ENCODE measurements around the gene MCAT. TPM values are rescaled to one million over a fixed set of nuclear protein-coding genes. Genes with fewer than 3 reads are reported as not detected.
A peak's percentile ranks its signal among the peaks of the same experiment; 100 is the strongest.

The MCAT gene
- total RNA-seq, 1 donor from 2014 or later, result 10.5 TPM

GRCh38 chr22:43170131-43170480, 26.9 kb upstream of the MCAT start:
- Histone ChIP-seq H3K79me2 (ENCODE audit: low read depth) (no peaks in the 10 kb centered on the region), H3K36me3 (no peaks in the 10 kb centered on the region), H2AFZ (replicated peaks) (no peak overlapping the region), H3K27ac (no peak overlapping the region), H3F3A (ENCODE audit: low read depth) (no peaks in the 10 kb centered on the region), H3K9me3 (ENCODE audit: low read depth) (no peaks in the 10 kb centered on the region), H3K27me3 (no peaks in the 10 kb centered on the region), H3K4me3 (no peak overlapping the region), H3K4me2 (no peak overlapping the region), H3K9ac (no peak overlapping the region), H3K4me1 (no peaks in the 10 kb centered on the region), H4K20me1 (ENCODE audit: low read depth) (no peaks in the 10 kb centered on the region)
- TF ChIP-seq EZH2 (IDR thresholded peaks at IDR 0.05) (no peak), CTCF (IDR thresholded peaks at IDR 0.05) (no peak), EZH2phosphoT487 (IDR thresholded peaks at IDR 0.05) (no peak)
- DNase-seq (ENCODE audit: low spot score), result no peak
- H3K36me3 Mint-ChIP-seq, result peaks cover 11% of the 10 kb centered on the region
- H3K9me3 Mint-ChIP-seq, result no peaks in the 10 kb centered on the region
- H3K27me3 Mint-ChIP-seq (ENCODE audit: insufficient read depth, low read depth), result peaks cover 2% of the 10 kb centered on the region
- H3K27ac Mint-ChIP-seq, result no peak overlapping the region
- H3K4me1 Mint-ChIP-seq, result no peaks in the 10 kb centered on the region
- H3K4me3 Mint-ChIP-seq, result no peak overlapping the region

DNA sequence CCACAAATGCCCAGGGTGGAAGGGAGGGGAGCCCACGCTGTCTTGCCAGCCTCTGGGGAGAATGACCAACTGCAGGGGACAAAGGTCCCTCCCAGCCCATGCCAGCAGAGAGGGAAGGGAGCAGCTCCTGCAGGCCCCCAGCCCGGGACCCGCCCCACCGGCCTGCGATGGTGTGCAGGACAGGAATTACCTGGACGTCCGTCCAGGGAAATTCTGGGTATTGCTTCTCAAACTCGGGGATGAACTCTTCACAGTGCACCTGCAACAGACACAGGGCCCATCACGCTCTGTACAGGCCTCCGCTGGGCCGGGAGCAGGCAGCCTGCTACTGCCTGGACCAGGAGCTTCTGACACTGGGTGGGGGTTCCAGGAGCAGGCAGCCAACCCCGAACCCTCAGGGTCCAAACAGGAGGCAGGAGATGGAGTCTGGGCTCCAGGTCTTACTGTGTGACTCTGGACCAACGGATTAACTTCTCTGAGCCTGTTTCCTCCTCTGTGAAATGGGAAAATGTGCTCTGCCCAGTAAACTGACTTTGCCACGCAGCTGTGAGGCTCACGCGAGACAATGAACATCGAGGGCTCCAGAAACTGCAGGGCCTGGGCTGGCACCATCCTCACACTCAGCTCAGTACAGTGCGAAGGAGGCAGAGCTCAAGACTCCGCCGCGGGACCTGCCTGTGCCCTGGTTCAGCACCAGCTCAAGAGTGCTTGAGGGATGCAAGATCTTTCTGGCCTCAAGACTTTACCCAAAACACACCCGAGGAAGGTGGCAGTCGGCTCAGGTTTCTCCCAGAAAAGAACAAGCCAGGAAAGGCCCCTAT, 26.3 kb upstream of the MCAT start:
- no peaks in the 10 kb centered on the region for H3K79me2 ChIP-seq (ENCODE audit: low read depth)
- H3K4me1 ChIP-seq, result no peaks in the 10 kb centered on the region
- H2AFZ ChIP-seq (replicated peaks), result no peak overlapping the region
- no peak overlapping the region for H3K4me2 ChIP-seq
- no peak overlapping the region for H3K27ac ChIP-seq
- H3K36me3 Mint-ChIP-seq, result peaks cover 11% of the 10 kb centered on the region
- H3K27ac Mint-ChIP-seq, result no peak overlapping the region
- no peak overlapping the region for H3K9ac ChIP-seq
- no peak overlapping the region for H3K4me3 Mint-ChIP-seq
- H3K4me3 ChIP-seq, result no peak overlapping the region
- peaks cover 3% of the 10 kb centered on the region for H3K27me3 Mint-ChIP-seq (ENCODE audit: insufficient read depth, low read depth)
- TF ChIP-seq EZH2 (IDR thresholded peaks at IDR 0.05) (no peak), EZH2phosphoT487 (IDR thresholded peaks at IDR 0.05) (no peak), CTCF (IDR thresholded peaks at IDR 0.05) (no peak)
- no peaks in the 10 kb centered on the region for H3K9me3 ChIP-seq (ENCODE audit: low read depth)
- no peaks in the 10 kb centered on the region for H3K27me3 ChIP-seq
- H3K9me3 Mint-ChIP-seq, result no peaks in the 10 kb centered on the region
- no peaks in the 10 kb centered on the region for H4K20me1 ChIP-seq (ENCODE audit: low read depth)
- H3K36me3 ChIP-seq, result no peaks in the 10 kb centered on the region
- peaks cover 2% of the 10 kb centered on the region for H3K4me1 Mint-ChIP-seq
- DNase-seq (ENCODE audit: low spot score), result no peak
- peaks cover 3% of the 10 kb centered on the region for H3F3A ChIP-seq (ENCODE audit: low read depth)

- H3K4me1 Mint-ChIP-seq, result peaks cover 7% of the 10 kb centered on the region
Measured at GRCh38 chr22:43168471-43169309, 25.5 kb upstream of the MCAT start.

More at GRCh38 chr22:43168471-43169309, 25.5 kb upstream of the MCAT start:
- Histone ChIP-seq H3K27me3 (no peaks in the 10 kb centered on the region), H2AFZ (replicated peaks) (no peak overlapping the region), H3K9me3 (ENCODE audit: low read depth) (no peaks in the 10 kb centered on the region), H3K9ac (no peak overlapping the region), H3K79me2 (ENCODE audit: low read depth) (no peaks in the 10 kb centered on the region), H3F3A (ENCODE audit: low read depth) (peaks cover 4% of the 10 kb centered on the region), H3K4me3 (no peak overlapping the region), H3K4me2 (no peak overlapping the region), H3K27ac (no peak overlapping the region), H3K4me1 (no peaks in the 10 kb centered on the region), H3K36me3 (no peaks in the 10 kb centered on the region), H4K20me1 (ENCODE audit: low read depth) (no peaks in the 10 kb centered on the region)
- peak overlapping the region; percentile 60 for H3K27ac Mint-ChIP-seq
- peaks cover 4% of the 10 kb centered on the region for H3K27me3 Mint-ChIP-seq (ENCODE audit: insufficient read depth, low read depth)
- TF ChIP-seq EZH2phosphoT487 (IDR thresholded peaks at IDR 0.05) (no peak), CTCF (IDR thresholded peaks at IDR 0.05) (no peak)
- no peak for DNase-seq (ENCODE audit: low spot score)
- peaks cover 11% of the 10 kb centered on the region for H3K36me3 Mint-ChIP-seq
- H3K9me3 Mint-ChIP-seq, result no peaks in the 10 kb centered on the region
- H3K4me3 Mint-ChIP-seq, result no peak overlapping the region
